Neuronal stem cell (in vitro differentiated cells): Measurements from ENCODE around the gene KLK12.

ENCODE experiments used
- DNase-seq: peaks from one replicate; pipeline ENCODE4 v3.0.0-alpha.2; 2013; ENCODE audit warnings: low spot score
- H2AFZ ChIP-seq: one replicate; pipeline ENCODE4 v1.6.1; 2013; ENCODE audit warnings: mild to moderate bottlenecking, low read length, inconsistent platforms
- H2AK5ac ChIP-seq: 2 replicates; pipeline ENCODE4 v1.6.1; 2013; ENCODE audit warnings: low read depth, mild to moderate bottlenecking, inconsistent platforms, low read length, moderate library complexity, mixed read lengths
- H2BK120ac ChIP-seq: 2 replicates; pipeline ENCODE4 v1.6.1; 2013; ENCODE audit warnings: low read depth, mild to moderate bottlenecking, inconsistent platforms, low read length, moderate library complexity, mixed read lengths
- H2BK12ac ChIP-seq: one replicate; pipeline ENCODE4 v1.6.1; 2013; ENCODE audit warnings: low read length, inconsistent platforms
- H2BK15ac ChIP-seq: 2 replicates; pipeline ENCODE4 v1.6.1; 2013; ENCODE audit warnings: mild to moderate bottlenecking, low read length, inconsistent platforms, mixed read lengths
- H2BK5ac ChIP-seq: one replicate; pipeline ENCODE4 v1.6.1; 2013; ENCODE audit warnings: inconsistent platforms, mild to moderate bottlenecking, low read length, moderate library complexity
- H3K14ac ChIP-seq: one replicate; pipeline ENCODE4 v1.6.1; 2013; ENCODE audit warnings: low read length, inconsistent platforms
- H3K18ac ChIP-seq: 2 replicates; pipeline ENCODE4 v1.6.1; 2013; ENCODE audit warnings: low read length, inconsistent platforms
- H3K23ac ChIP-seq: 2 replicates; pipeline ENCODE4 v1.6.1; 2013; ENCODE audit warnings: low read depth, mild to moderate bottlenecking, mixed read lengths, low read length, inconsistent platforms; ENCODE audit not compliant: poor library complexity
- H3K27ac ChIP-seq: replicated peaks from 3 replicates; pipeline ENCODE4 v1.5.1; 2013; ENCODE audit warnings: low read length, inconsistent platforms
- H3K27me3 ChIP-seq, 3 experiments: 2 replicates each; pipeline ENCODE4 v1.6.1; 2013; ENCODE audit warnings: low read length in 3 of 3, mild to moderate bottlenecking in 2 of 3, inconsistent platforms in 1 of 3, low read depth in 1 of 3, mixed read lengths in 1 of 3, moderate library complexity in 1 of 3; ENCODE audit not compliant: control insufficient read depth in 3 of 3, insufficient read depth in 3 of 3
- H3K36me3 ChIP-seq, 2 donors: replicated peaks in 1 of 2; 2 replicates each; pipeline ENCODE4 v1.6.1; 2013; ENCODE audit warnings: low read length in 2 of 2; ENCODE audit not compliant: control insufficient read depth in 2 of 2, insufficient read depth in 2 of 2
- H3K4ac ChIP-seq: 2 replicates; pipeline ENCODE4 v1.6.1; 2013; ENCODE audit warnings: inconsistent platforms, mild to moderate bottlenecking, low read length, moderate library complexity
- H3K4me1 ChIP-seq, 2 donors: 1 replicate in 1 of 2; 2 replicates in 1 of 2; pipeline ENCODE4 v1.6.1; 2013; ENCODE audit warnings: low read length in 2 of 2, low read depth in 1 of 2; ENCODE audit not compliant: control insufficient read depth in 2 of 2, insufficient read depth in 1 of 2
- H3K4me2 ChIP-seq: one replicate; pipeline ENCODE4 v1.6.1; 2013; ENCODE audit warnings: mild to moderate bottlenecking, low read length, inconsistent platforms; ENCODE audit not compliant: insufficient read depth, poor library complexity, severe bottlenecking
- H3K4me3 ChIP-seq, 2 donors: 2 replicates each; pipeline ENCODE4 v1.5.1; 2013; ENCODE audit warnings: low read length in 2 of 2, mild to moderate bottlenecking in 2 of 2, inconsistent platforms in 1 of 2, moderate library complexity in 1 of 2
- H3K79me1 ChIP-seq: one replicate; pipeline ENCODE4 v1.6.1; 2013; ENCODE audit warnings: low read depth, mild to moderate bottlenecking, inconsistent platforms, low read length, moderate library complexity
- H3K9ac ChIP-seq: one replicate; pipeline ENCODE4 v1.6.1; 2013; ENCODE audit warnings: mild to moderate bottlenecking, low read depth, low read length, inconsistent platforms; ENCODE audit not compliant: poor library complexity
- H3K9me3 ChIP-seq, 2 donors: replicated peaks in 1 of 2; 2 replicates each; pipeline versions ENCODE3 to v1.6.1; 2013; ENCODE audit warnings: low read length in 2 of 2, mild to moderate bottlenecking in 2 of 2, inconsistent platforms in 1 of 2, low read depth in 1 of 2, mixed read lengths in 1 of 2, moderate library complexity in 1 of 2; ENCODE audit not compliant: control insufficient read depth in 2 of 2, insufficient read depth in 1 of 2
- H4K8ac ChIP-seq: one replicate; pipeline ENCODE4 v1.6.1; 2013; ENCODE audit warnings: low read depth, mild to moderate bottlenecking, inconsistent platforms, low read length, moderate library complexity
- H4K91ac ChIP-seq: one replicate; pipeline ENCODE4 v1.6.1; 2013; ENCODE audit warnings: low read length, low read depth, mild to moderate bottlenecking, inconsistent platforms; ENCODE audit not compliant: poor library complexity
- WGBS, 2 donors: extraction: QIAGEN DNeasy Blood & Tissue Kit; methylation state at CpG; one replicate each; pipeline ENCODE4 v1.1.7; 2013; ENCODE audit warnings: missing lambda C conversion rate in 2 of 2, mixed read lengths in 1 of 2; ENCODE audit not compliant: insufficient read length in 2 of 2, insufficient replicate concordance in 1 of 2; ENCODE audit errors: extremely low coverage in 2 of 2; 5-methylcytosine and 5-hydroxymethylcytosine counted together

KLK12 gene

DNA sequence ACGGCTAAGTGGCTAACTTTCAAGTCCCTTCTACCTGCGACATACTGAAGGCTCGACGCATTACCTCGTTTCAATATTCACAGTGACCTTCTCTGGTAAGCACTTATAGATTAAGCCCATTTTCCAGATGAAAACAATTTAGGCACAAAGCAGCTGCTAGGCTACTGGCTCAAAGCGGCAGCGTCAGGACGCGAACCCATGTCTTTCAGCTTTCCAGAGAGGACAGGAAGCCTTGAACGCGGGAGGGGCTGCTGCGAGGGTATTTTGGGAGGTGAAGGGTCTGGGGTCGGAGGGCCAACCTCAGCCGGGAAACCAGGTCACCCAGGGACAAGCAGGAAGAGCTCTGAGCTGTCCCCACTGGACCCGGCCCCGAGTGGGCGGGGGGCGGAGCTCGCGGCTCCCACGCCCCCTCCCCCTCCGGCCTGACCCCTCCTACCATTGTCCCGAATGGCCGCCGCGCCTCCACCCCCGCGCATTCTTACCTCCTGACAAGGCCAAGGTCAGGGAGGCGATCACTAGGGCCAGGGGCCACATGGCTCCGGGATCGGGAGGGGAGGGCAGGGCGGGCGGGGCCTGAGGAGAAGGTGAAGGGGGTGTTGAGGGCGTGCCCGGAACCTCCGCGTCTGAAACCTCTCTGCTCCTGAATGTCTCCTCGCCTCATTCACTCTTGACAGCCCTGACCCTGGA lies 29.9 kb upstream of the KLK12 start, which contains the start of gene KLK13:
Gene KLK13 (minus strand): TSS at position 559 of the 687 bp plus-strand sequence. CDS start 25 bp downstream, at position 534.
- no peak within 1 kb of the TSS for H2AK5ac ChIP-seq
- H3K9me3 ChIP-seq: no peaks in the 10 kb centered on the region
- no peak within 1 kb of the TSS for H3K9ac ChIP-seq
- peaks cover 3% of the 10 kb centered on the region in 2 donors for H3K4me1 ChIP-seq
- peaks cover 0 to 39% (median 17%) of the 10 kb centered on the region in 3 experiments for H3K27me3 ChIP-seq
- H2BK120ac ChIP-seq: no peak within 1 kb of the TSS
- peak within 1 kb of the TSS in 1 of 2 donors; percentile 68 for H3K4me3 ChIP-seq
- peak within 1 kb of the TSS; percentile 71 for H2AFZ ChIP-seq
- H2BK12ac ChIP-seq: no peak within 1 kb of the TSS
- H3K14ac ChIP-seq: peak within 1 kb of the TSS; percentile 1
- no peaks in the 10 kb centered on the region for H3K79me1 ChIP-seq
- H3K23ac ChIP-seq: peak within 1 kb of the TSS; percentile 23
- no peak within 1 kb of the TSS for H3K18ac ChIP-seq
- no peak for DNase-seq
- H2BK15ac ChIP-seq: no peak within 1 kb of the TSS
- no peak within 1 kb of the TSS for H3K4ac ChIP-seq
- no peaks in the 10 kb centered on the region for H3K36me3 ChIP-seq
- no peak within 1 kb of the TSS for H3K27ac ChIP-seq
- H3K4me2 ChIP-seq: peak within 1 kb of the TSS; percentile 55
- H4K8ac ChIP-seq: no peak within 1 kb of the TSS
- H2BK5ac ChIP-seq: no peak within 1 kb of the TSS
- no peak within 1 kb of the TSS for H4K91ac ChIP-seq
- WGBS, 2 donors: no CpG with 5 or more reads among the region's 38 CpGs

GRCh38 chr19:51063664-51064063 lies 28.9 kb upstream of the KLK12 start:
- Histone ChIP-seq H3K9me3 (no peaks in the 10 kb centered on the region), H4K91ac (no peak overlapping the region), H2AFZ (no peak overlapping the region), H2AK5ac (no peak overlapping the region), H3K4ac (no peak overlapping the region), H3K4me2 (no peak overlapping the region), H4K8ac (no peak overlapping the region), H3K79me1 (no peaks in the 10 kb centered on the region), H2BK120ac (no peak overlapping the region), H3K14ac (no peak overlapping the region), H3K23ac (no peak overlapping the region), H3K27ac (no peak overlapping the region), H3K4me3 (no peak overlapping the region), H2BK15ac (no peak overlapping the region), H3K4me1 (peaks cover 3% of the 10 kb centered on the region in 2 donors), H3K18ac (no peak overlapping the region), H3K27me3 (peaks cover 0 to 32% (median 17%) of the 10 kb centered on the region in 3 experiments), H3K9ac (no peak overlapping the region), H3K36me3 (no peaks in the 10 kb centered on the region), H2BK12ac (no peak overlapping the region), H2BK5ac (no peak overlapping the region)
- WGBS, 2 donors: no CpG with 5 or more reads among the region's 7 CpGs
- DNase-seq: no peak

- Histone ChIP-seq H2BK15ac (no peak overlapping the region), H3K4me3 (no peak overlapping the region), H3K4me2 (no peak overlapping the region), H2BK120ac (no peak overlapping the region), H2BK12ac (no peak overlapping the region), H3K4ac (no peak overlapping the region), H3K9ac (no peak overlapping the region), H3K27me3 (peaks cover 0 to 18% (median 14%) of the 10 kb centered on the region in 3 experiments), H3K27ac (no peak overlapping the region), H3K14ac (no peak overlapping the region), H3K9me3 (no peaks in the 10 kb centered on the region), H2AK5ac (no peak overlapping the region), H3K18ac (no peak overlapping the region), H2AFZ (no peak overlapping the region), H4K8ac (no peak overlapping the region), H4K91ac (no peak overlapping the region), H3K36me3 (no peaks in the 10 kb centered on the region), H2BK5ac (no peak overlapping the region), H3K4me1 (peaks cover 3% of the 10 kb centered on the region in 2 donors), H3K23ac (no peak overlapping the region), H3K79me1 (no peaks in the 10 kb centered on the region)
- DNase-seq: no peak
- WGBS, 2 donors: no CpG with 5 or more reads among the region's 1 CpG
Observed at GRCh38 chr19:51060973-51061372, 26.2 kb upstream of the KLK12 start.

DNA sequence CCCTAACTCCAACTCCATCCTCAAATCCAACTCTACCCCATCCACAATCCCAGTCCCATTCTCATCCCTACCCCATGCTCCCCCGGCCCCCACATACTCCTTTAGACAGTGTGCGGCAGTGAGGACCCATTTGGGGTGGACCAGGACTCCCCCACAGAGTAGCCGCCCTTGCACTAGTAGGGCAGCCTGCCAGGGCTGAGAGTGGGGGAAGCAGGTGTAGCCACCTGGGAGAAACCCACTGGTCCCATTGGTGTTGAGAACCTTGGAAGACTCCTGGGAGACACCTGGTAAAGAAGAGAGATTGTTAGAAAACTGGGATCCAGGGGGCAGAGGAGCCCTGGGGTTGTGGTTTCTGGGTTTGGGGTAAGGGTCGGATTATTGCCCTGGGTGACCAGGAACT lies 25.5 kb upstream of the KLK12 start:
- Histone ChIP-seq H3K36me3 (no peaks in the 10 kb centered on the region), H3K79me1 (no peaks in the 10 kb centered on the region), H3K9me3 (no peaks in the 10 kb centered on the region), H3K27ac (no peak overlapping the region), H2BK120ac (no peak overlapping the region), H4K91ac (no peak overlapping the region), H3K9ac (no peak overlapping the region), H3K18ac (no peak overlapping the region), H2AK5ac (no peak overlapping the region), H2BK5ac (no peak overlapping the region), H3K4me2 (no peak overlapping the region), H3K27me3 (peaks cover 0 to 12% (median 8%) of the 10 kb centered on the region in 3 experiments), H2AFZ (no peak overlapping the region), H2BK15ac (no peak overlapping the region), H3K14ac (no peak overlapping the region), H3K4me3 (no peak overlapping the region), H2BK12ac (no peak overlapping the region), H4K8ac (no peak overlapping the region), H3K23ac (no peak overlapping the region), H3K4ac (no peak overlapping the region), H3K4me1 (peaks cover 3% of the 10 kb centered on the region in 2 donors)
- DNase-seq: no peak
- no CpG with 5 or more reads among the region's 4 CpGs for WGBS, 2 donors
